Loucy (cell line): Measurements from ENCODE around the gene LTF.

Experiments used
- EZH2phosphoT487 ChIP-seq: fragments of 200-600 bp; IDR thresholded peaks from 2 replicates; pipeline ENCODE4 v1.6.1; 2018; ENCODE audit warnings: antibody characterized with exemption, mild to moderate bottlenecking, moderate library complexity, borderline replicate concordance
- TF ChIP-seq, protein P1 (sequence below): fragments of 200-600 bp; sonication (generic); conservative IDR thresholded peaks from 2 replicates; pipeline ENCODE4 v1.5.1; 2014; ENCODE audit warnings: mild to moderate bottlenecking, antibody characterized with exemption, low read length

DNA sequence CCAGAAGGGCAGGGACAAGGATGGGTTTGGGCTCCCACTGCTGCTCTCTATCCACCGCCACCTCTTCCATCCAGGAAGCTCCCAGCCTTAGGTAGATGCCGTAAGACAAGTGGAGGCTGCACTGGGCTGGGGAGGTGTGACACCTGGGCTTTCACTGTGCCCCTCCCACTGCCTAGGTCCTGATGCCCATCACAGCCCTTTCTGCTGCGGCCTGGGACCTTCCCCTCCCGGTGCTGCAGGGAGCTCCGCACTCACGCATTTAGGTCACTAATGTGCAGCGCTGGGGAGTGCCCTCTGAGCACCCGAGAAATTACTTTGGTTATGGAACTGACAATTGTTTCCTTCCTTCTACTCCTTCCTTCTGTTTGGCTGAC, 850 bp downstream of the LTF start:
- TF ChIP-seq, protein P1, sequence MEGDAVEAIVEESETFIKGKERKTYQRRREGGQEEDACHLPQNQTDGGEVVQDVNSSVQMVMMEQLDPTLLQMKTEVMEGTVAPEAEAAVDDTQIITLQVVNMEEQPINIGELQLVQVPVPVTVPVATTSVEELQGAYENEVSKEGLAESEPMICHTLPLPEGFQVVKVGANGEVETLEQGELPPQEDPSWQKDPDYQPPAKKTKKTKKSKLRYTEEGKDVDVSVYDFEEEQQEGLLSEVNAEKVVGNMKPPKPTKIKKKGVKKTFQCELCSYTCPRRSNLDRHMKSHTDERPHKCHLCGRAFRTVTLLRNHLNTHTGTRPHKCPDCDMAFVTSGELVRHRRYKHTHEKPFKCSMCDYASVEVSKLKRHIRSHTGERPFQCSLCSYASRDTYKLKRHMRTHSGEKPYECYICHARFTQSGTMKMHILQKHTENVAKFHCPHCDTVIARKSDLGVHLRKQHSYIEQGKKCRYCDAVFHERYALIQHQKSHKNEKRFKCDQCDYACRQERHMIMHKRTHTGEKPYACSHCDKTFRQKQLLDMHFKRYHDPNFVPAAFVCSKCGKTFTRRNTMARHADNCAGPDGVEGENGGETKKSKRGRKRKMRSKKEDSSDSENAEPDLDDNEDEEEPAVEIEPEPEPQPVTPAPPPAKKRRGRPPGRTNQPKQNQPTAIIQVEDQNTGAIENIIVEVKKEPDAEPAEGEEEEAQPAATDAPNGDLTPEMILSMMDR, result no peak
- TF ChIP-seq EZH2phosphoT487, result no peak
